NCI-H460 (cell line): ENCODE results near the gene HSPG2. TPM values are rescaled to one million over a fixed set of nuclear protein-coding genes. Genes with fewer than 3 reads are reported as not detected.

Source experiments
- DNase-seq: peaks from one replicate; pipeline ENCODE4 v3.0.0-alpha.2; 2016; ENCODE audit warnings: low read depth; ENCODE audit errors: extremely low read depth
- total RNA-seq: library from RNA; depleted of rRNA; stranded (reverse); fragments of >200 nt; shearing (Covaris generic); gene quantifications from 2 replicates; pipeline ENCODE4 v1.2.3, GENCODE V29; 2014

The HSPG2 gene
- total RNA-seq, 1 experiment from 2014 or later, result 35.5 TPM

DNA sequence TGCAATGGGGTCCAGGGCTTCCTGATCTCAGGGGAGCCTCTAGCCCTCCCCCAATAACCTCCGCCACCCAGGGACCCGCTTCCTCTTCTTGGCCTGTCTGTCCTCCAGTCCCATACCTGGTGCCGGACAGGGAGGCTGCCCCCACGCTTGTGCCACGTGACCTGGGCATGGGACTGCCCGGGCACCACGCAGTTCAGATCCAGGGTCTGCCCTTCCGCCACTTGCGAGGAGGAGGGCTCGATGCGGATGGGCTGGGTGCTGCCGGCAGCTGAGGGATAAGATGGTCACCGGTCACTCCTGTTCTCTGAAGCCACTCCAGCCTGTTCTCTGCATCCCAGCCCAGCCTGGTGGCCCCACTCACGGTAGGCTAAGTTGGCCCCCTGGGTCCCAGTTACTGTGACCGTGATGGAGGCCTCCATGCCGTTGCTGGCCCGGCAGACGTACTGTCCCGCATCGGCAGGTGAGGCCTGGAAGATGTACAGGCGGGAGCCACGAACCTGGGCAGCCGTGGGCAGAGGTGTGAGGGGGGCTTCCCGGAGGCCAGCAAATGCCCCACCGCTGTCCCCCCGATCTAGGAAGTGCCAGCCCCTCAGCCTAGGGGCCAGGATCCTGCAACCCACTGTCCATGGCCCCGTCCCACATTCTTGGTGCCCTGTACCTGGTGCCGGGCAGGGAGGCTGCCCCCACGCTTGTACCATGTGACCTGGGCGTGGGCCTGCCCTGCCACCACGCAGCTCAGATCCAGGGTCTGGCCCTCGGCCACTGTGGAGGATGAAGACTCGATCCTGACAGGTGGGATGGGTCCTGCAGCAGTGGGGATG is 85.5 kb downstream of the HSPG2 start:
- DNase-seq, result no peak

DNA sequence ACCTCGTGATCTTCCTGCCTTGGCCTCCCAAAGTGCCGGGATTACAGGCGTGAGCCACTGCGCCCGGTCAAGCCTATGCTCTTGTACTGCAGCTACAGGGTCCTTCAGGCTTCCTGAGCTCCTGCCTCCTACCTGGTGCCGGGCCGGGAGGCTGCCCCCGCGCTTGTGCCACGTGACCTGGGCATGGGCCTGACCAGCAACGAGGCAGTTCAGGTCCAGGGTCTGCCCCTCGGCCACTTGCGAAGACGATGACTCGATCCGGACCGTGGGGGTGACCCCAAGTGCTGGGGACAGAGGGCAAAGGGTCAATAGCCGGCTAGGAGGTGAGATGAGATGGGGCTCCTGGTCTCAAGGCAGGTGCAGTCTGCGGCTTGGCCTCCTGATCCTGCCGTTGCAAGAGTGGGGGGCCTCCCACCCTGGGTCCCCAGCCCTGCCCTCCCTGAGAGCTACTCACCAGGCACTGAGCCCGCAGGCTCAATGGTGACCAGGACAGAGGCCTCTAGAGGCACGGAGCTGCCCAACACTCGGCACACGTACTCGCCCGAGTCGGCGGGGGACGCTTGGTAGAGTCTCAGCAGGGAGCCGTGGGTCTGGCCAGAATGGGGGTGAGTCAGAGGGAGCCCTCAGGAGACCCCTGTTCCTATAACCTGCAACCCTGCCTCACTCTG is 87.1 kb downstream of the HSPG2 start:
- DNase-seq, result no peak

- no peak for DNase-seq
These were observed 88.5 kb downstream of the HSPG2 start for GRCh38 chr1:21848524-21849174.

DNA sequence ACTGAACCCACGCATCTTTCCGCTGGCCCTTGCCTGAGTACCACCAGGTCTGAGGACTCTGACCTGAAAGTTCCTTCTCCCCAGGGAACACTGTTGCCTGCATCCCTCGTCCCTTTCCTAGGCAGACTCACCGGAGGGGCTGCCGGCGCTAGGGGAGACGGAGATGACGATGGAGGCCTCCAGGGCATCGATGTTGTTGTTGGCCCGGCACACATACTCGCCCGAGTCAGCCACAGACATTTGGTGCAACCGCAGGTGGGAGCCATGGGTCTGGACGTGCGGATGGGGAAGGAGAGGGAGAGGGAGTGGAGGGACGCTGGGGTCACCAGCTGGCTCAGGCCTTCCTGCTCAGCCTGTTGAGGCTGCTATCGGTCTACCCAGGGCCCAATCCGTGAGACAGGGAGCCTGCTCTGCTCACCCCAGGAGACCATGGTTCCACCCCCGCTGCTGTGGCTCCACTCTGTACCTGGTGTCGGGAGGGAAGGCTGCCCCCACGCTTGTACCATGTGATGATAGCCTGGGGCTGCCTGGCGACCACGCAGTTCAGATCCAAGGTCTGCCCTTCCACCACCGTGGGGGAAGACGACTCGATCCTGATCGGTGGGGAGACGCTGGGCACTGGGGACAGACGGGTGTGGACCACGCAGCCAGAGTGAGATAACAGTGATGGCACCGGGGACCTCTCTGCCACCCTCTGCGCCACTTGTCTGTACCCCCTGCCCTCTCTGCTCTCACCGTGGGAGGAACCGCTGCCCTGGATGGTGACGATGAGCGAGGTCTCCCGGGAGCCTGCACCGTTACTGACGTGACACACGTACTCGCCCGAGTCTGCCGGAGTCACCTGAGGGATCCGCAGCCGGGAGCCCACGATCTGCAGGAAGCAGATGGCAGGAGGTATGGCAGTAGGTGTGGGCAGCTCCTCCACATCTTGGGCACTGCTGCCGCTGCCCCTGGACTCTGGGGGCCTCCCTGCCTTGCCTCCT is 89.6 kb downstream of the HSPG2 start:
- no peak for DNase-seq

- no peak for DNase-seq
These were observed 91.2 kb downstream of the HSPG2 start for GRCh38 chr1:21845646-21846641.

GRCh38 chr1:21843996-21844395 is 93.1 kb downstream of the HSPG2 start:
- DNase-seq, result no peak

- no peak for DNase-seq
These were observed 93.9 kb downstream of the HSPG2 start for GRCh38 chr1:21843208-21843607.

GRCh38 chr1:21842606-21843162 is 94.4 kb downstream of the HSPG2 start:
- no peak for DNase-seq

DNA sequence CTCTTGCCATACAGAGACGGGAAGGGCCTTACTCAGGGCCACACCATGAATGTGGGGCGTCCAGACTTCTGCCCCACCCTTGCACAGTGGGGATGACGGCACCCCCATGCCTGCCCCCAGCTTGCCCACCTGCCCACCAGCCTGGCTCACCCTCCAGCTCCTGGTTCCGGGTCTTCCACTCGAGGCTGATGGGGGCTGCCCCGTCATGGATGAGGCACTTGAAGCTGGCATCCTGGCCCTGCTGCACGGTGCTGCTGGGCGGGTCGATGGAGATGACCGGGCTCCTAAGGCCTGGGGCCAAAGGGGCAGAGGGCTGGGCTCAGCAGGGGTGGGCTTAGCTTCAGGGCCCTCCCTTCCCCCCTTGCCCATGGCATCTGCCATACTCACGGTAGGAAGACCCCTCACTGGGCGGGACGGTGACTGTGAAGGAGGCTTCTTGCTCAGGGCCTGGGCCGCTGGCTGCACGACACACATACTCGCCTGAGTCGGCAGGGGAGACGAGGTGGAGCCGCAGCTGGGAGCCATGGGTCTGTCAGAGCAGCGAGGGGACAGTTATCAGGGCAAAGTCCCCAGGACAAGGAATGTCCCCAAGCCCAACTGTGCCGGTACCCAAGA is 95.2 kb downstream of the HSPG2 start:
- DNase-seq, result no peak

GRCh38 chr1:21840981-21841380 is 96.1 kb downstream of the HSPG2 start:
- DNase-seq, result no peak

GRCh38 chr1:21839337-21840037 is 97.6 kb downstream of the HSPG2 start:
- DNase-seq, result no peak

GRCh38 chr1:21838359-21839157 is 98.6 kb downstream of the HSPG2 start:
- no peak for DNase-seq

DNA sequence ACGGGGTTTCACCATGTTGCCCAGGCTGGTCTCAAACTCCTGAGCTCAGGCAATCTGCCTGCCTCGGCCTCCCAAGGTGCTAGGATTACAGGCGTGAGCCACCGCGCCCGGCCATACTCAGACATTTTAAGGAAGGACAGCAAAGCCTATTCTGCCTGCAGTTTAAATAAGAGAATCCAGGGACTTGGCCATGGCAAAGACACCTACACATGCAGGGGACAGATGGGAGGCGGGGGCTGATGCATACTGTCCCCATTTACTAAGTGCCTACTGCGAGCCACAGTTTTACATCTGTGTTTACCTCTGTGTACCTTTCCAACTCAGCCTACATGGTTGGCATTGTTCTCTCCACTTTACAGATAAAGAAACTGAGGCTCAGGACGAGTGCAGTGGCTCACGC is 99.6 kb downstream of the HSPG2 start:
- DNase-seq, result no peak

GRCh38 chr1:21836729-21837128 is 100.4 kb downstream of the HSPG2 start:
- no peak for DNase-seq

DNA sequence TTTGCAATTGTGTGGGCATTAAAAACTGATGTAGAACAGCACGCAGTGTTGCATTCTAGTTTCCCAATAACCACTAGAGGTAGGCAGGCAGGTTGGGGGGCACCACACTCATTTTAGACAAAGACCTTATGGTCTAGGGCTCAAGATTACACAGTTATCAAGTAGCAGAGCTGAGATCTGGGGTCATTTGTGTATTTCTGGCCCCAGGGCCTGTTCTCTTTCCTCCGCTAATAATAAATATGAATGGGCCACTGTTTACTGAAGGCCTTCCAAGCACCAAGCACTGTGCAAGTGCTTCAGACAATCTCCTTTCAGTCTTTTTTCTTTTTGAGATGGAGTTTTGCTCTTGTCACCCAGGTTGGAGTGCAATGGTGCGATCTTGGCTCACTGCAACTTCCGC is 101.1 kb downstream of the HSPG2 start:
- DNase-seq, result no peak

- DNase-seq, result no peak
These were observed 102.4 kb downstream of the HSPG2 start for GRCh38 chr1:21834666-21835065.

DNA sequence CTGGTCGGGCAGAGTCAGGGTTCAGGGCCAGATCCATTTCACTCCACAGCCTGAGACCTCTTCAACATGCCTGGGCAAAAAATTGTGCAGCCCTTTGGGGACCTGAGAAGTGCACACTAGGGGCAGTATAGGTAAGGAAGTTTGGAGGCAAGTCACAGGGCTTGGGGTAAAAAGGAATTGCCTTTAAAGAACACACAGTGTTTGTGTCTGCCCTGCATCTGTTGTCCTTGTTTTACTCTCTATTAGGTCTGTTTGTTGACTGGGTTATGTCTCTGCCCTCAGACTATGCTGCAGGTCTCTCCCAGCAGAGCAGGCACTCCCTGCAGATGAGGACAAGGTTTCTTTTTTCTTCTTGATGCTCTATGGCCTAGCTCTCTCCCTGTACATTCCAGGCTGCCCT is 103.0 kb downstream of the HSPG2 start:
- no peak for DNase-seq
